Right cardiac atrium (tissue), 5 donors: ENCODE results near the gene POLR2L. TPM values are rescaled to one million over a fixed set of nuclear protein-coding genes. Genes with fewer than 3 reads are reported as not detected.
A peak's percentile ranks its signal among the peaks of the same experiment; 100 is the strongest.

Experiments
- ATAC-seq, 2 donors: fragments of 200-7000 bp; cut with Tn5 transposase; one replicate each; pipeline versions ENCODE4 v1.8.0 to v1.9.1; 2020; ENCODE audit warnings: moderate library complexity in 2 of 2, mild to moderate bottlenecking in 1 of 2
- DNase-seq, 3 donors: peaks; one replicate each; pipeline ENCODE4 v3.0.0-alpha.2; 2020
- H3K27ac ChIP-seq: one replicate; pipeline ENCODE4 v1.5.1; 2013; ENCODE audit warnings: mild to moderate bottlenecking, low read length, control low read depth, moderate library complexity
- H3K27me3 ChIP-seq: one replicate; pipeline ENCODE4 v1.6.1; 2013; ENCODE audit not compliant: control insufficient read depth, insufficient read depth
- H3K4me1 ChIP-seq: one replicate; pipeline ENCODE4 v1.6.1; 2013; ENCODE audit warnings: low read length; ENCODE audit not compliant: control insufficient read depth, insufficient read depth
- H3K4me3 ChIP-seq: one replicate; pipeline ENCODE4 v1.5.1; 2013; ENCODE audit warnings: low read length, control low read depth
- H3K9me3 ChIP-seq: one replicate; pipeline ENCODE4 v1.6.1; 2013; ENCODE audit warnings: low read length; ENCODE audit not compliant: control insufficient read depth
- WGBS: extraction: QIAGEN DNeasy Blood & Tissue Kit; methylation state at CpG from one replicate; pipeline ENCODE4 v1.1.7; 2013; 5-methylcytosine and 5-hydroxymethylcytosine counted together
- intact Hi-C, 4 donors: fragments of 100-400 bp; cut with DNase I; formaldehyde crosslinking; loops; one replicate each; pipeline versions ENCODE4 v1.11.0 to v1.14.0; 2022 to 2023
- polyA plus RNA-seq: library from polyadenylated mRNA; stranded (reverse); fragments of 200-250 nt; gene quantifications from one replicate; pipeline ENCODE4 v1.2.3, GENCODE V29; 2013
- total RNA-seq, 4 donors: library from RNA; stranded (reverse); fragmentation: NEBNext Ultra II Directional; extraction: Animal tissue kit (Norgen Biotek cat#: 25700); gene quantifications; one replicate each; pipeline ENCODE4 v1.2.1, GENCODE V29; 2021
- donor health status: healthy with polysubstance abuse.
- donor health status: DM: no; HTN: yes; CAD: no.
- donor health status: DM: no; HTN: no; CAD: no.
- donor health status: DM: no; HTN: yes; CAD: no; lungs with severe emphysema.
- donor health status: DM: yes; HTN: yes; CAD: no.

The POLR2L gene
- total and polyA plus RNA-seq, 5 donors = 147 to 278 (median 220) TPM

DNA sequence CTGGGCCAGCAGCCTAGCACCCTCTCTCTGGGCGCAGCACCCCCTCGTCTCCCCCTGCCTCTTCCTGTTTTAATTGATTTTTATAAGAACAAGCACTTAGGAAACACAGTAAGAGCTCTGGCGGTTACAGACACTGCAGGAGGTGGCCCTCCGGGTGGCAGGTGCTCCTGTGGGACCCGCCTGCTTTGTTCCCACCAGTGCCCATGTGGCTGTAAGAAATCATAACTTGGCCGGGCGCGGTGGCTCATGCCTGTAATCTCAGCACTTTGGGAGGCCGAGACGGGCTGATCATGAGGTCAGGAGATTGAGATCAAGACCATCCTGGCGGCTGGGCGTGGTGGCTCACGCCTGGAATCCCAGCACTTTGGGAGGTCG, 18.8 kb upstream of the POLR2L start:
- WGBS = 92% methylated on average over 14 of the region's 14 CpGs
- Histone ChIP-seq H3K27ac (no peak overlapping the region), H3K27me3 (no peaks in the 10 kb centered on the region), H3K9me3 (no peaks in the 10 kb centered on the region), H3K4me1 (peaks cover 2% of the 10 kb centered on the region), H3K4me3 (no peak overlapping the region)
- ATAC-seq (no peak), DNase-seq (no peak)
- intact Hi-C loops = no loop called here

DNA sequence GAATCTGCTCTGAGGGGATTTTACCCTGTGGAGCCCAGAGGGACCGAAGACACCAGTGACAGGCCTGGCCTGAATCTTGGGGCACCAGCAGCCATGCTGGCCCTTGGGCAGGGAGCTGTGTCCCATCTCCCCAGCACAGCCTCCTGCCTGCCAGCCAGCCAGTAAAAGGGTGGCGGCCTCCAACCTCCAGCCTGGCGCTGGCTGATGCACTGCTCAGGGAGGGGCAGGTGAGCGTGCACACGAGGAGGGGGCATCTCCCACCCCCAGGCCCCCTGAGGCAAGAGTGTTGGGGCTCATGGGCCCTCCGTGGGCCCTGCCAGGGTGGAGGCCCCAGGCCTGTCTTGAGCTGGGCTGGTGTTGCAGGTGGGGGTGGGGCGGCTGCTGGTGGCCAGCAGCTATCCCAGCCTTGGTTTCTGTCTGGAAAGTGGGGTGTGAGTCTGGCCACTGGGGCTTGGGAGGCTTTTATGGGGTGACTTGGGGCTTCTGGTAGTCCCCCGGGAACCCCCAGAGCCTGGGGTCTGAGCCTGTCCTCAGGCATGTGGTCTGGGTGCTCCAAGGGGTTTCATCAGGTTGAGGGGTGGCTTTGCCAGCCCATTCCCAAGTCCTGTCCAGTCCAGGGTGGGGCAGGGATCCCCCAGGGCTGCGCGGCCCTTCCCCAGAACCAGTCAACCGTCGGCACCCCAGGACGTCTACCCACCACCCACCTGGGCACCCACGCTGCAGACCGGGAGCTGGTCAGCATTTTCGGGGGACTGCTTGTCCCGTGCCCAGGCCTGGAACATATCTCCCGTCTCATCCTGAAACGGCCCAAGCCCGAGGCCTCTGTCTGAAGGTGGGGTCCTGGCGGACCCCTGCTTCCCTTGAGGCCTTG, 18.1 kb upstream of the POLR2L start:
- no peak overlapping the region for H3K4me3 ChIP-seq
- DNase-seq = peak in 1 of 3 donors; percentile 16
- peaks cover 2% of the 10 kb centered on the region for H3K4me1 ChIP-seq
- H3K27me3 ChIP-seq = no peaks in the 10 kb centered on the region
- 81% methylated on average over 21 of the region's 21 CpGs for WGBS
- no peaks in the 10 kb centered on the region for H3K9me3 ChIP-seq
- peak in 1 of 2 donors; percentile 0 for ATAC-seq
- no peak overlapping the region for H3K27ac ChIP-seq
- intact Hi-C loops = no loop called here

DNA sequence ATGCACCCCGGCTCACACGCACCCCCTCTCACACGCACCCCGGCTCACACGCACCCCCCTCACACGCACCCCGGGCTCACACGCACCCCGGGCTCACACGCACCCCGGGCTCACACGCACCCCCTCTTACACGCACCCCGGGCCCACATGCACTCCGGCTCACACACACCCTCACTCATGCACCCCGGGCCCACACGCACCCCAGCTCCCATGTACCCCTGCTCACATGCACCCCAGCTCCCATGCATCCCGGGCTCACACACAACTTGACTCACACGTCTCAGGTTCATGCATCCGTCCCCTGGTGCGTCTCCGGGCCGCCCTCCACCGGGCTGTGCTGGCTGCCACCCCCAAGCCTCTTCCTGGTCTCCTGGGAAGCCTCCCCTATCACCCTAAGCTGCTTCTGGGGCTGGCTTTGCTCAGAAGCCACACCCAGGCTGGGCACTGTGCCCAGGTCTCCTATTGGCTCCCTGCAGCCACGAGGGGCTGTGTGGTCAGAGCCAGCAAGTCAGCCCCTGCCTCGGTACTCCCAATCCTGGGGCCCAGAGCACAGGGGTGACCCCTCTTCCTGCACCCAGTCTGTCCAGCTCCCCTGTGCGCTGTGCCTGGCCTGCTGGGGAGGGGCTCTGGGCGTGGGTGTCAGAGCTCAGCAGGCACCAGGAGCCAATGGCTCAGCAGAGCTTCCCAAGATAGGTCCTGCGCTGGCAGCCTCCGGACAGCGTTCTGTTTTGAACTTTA, 17.2 kb upstream of the POLR2L start:
- peak overlapping the region; percentile 1 for H3K27ac ChIP-seq
- intact Hi-C loops = loop anchor here in 1 of 4 donors (10.0 kb wide), 1 partner anchor 195 kb away; no protein-coding TSS in a partner anchor
- peak; percentile 89 to 96 (median 94) for DNase-seq

DNA sequence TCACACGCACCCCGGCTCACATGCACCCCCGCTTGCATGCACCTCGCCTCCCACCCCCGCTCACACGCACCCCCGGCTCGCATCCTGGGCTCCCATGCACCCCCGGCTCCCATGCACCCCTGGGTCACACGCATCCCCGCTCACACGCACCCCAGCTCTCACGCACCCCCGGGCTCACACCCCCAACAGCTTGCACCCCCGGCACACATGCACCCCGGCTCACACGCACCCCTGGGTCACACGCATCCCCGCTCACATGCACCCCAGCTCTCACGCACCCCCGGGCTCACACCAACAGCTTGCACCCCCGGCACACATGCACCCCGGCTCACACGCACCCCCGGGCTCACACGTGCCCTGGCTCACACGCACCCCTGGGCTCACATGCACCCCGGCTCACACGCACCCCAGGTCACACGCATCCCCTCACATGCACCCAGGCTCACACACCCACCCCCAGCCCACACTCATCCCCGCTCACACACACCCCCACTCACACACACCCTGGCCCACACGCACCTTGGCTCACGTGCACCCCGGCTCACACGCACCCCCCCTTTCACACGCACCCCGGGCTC, 16.5 kb upstream of the POLR2L start:
- intact Hi-C loops = loop anchor here in 1 of 4 donors (10.0 kb wide), 1 partner anchor 196 kb away; no protein-coding TSS in a partner anchor
- peaks cover 2% of the 10 kb centered on the region for H3K4me1 ChIP-seq
- no peaks in the 10 kb centered on the region for H3K9me3 ChIP-seq
- ATAC-seq = no peak
- 87% methylated on average over 36 of the region's 37 CpGs for WGBS
- DNase-seq = peak in 2 of 3 donors; percentile 56 to 67
- H3K27me3 ChIP-seq = no peaks in the 10 kb centered on the region
- H3K27ac ChIP-seq = no peak overlapping the region
- no peak overlapping the region for H3K4me3 ChIP-seq

More for the DNA sequence above, 17.2 kb upstream of the POLR2L start:
- Histone ChIP-seq H3K4me3 (no peak overlapping the region), H3K4me1 (peaks cover 2% of the 10 kb centered on the region), H3K9me3 (no peaks in the 10 kb centered on the region), H3K27me3 (no peaks in the 10 kb centered on the region)
- peak; percentile 62 to 74 for ATAC-seq
- 49% methylated on average over 30 of the region's 31 CpGs for WGBS

DNA sequence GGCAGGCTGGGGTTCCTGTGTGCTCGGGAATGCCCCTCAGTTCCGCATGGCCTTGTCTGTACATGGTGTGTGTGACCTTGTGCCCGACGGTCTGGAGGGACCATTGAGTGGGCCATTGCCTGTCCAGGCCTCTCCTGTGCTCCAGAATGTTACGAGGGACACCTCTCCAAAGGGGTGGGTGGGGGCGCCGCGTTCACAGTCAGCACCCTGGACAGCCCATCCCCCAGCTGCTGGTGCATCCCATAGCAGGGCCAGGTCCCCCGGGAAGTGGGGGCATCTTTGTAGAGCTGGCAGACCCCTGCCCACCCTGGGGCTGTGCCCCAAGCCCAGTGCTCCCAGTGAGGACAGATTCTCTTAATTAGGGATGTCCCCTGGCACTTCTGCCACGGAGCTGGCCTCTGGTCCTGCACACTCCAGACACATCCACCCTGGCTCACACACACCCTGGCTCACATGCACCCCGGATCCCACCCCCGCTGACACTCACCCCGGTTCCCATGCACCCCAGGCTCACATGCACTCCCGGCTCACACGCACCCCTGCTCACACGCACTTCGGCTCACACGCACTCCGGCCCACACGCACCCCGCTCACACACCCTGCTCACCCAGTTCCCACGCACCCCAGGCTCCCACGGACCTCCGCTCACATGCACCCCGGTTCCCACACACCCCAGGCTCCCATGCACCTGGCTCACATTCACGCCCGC, 15.9 kb upstream of the POLR2L start:
- ATAC-seq (no peak), DNase-seq (no peak)
- intact Hi-C loops = loop anchor here in 1 of 4 donors (10.0 kb wide), 1 partner anchor 197 kb away; no protein-coding TSS in a partner anchor
- Histone ChIP-seq H3K27ac (no peak overlapping the region), H3K4me3 (no peak overlapping the region), H3K9me3 (no peaks in the 10 kb centered on the region), H3K27me3 (no peaks in the 10 kb centered on the region), H3K4me1 (peaks cover 2% of the 10 kb centered on the region)
- 86% methylated on average over 27 of the region's 27 CpGs for WGBS

DNA sequence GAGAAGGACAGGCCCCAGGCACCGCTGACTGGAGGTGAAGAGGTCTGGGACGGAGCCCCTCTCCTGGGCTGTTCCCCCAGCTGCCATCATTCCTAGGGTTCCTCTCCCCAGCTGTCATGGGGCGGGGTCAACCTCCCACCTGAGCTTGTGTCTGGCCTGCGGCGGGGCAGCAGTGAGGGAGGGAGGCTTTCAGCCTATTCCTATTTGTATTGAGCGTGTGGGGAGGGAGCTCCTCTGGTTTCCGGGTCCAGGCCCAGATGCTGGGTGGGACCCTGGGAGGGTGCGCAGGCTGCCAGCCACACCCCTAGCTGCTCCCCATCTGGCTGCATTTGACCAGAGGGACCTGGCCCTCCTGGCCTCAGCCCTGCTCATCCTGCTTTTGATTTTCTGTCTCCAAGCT, 14.1 kb upstream of the POLR2L start:
- no peak for ATAC-seq
- DNase-seq = no peak
- Histone ChIP-seq H3K9me3 (no peaks in the 10 kb centered on the region), H3K4me3 (no peak overlapping the region), H3K27me3 (no peaks in the 10 kb centered on the region), H3K4me1 (no peaks in the 10 kb centered on the region), H3K27ac (no peak overlapping the region)
- 70% methylated on average over 8 of the region's 8 CpGs for WGBS
- intact Hi-C loops = loop anchor here in 1 of 4 donors (10.0 kb wide), 1 partner anchor 198 kb away; no protein-coding TSS in a partner anchor

DNA sequence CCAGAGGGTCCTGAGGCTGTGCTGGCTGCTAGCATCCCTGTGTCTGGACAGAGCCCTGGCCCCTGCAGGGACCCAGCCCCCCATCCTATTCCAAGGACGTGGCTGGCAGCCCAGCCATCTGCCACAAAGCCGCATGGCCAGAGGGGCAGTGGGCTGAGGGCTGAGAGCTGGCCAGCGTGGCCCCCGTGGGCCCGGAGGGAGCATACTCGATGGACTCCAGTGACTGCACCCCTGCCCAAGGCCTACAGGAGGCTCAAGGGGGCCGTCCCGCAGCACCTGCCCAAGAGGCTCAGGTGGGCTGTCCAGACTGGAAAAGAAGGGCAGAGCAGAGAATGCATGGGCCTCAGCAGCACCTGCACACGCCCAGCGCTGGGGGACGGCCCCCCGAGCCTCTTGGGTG, 13.5 kb upstream of the POLR2L start:
- Histone ChIP-seq H3K27me3 (no peaks in the 10 kb centered on the region), H3K27ac (no peak overlapping the region), H3K9me3 (no peaks in the 10 kb centered on the region), H3K4me1 (no peaks in the 10 kb centered on the region), H3K4me3 (no peak overlapping the region)
- no peak for DNase-seq
- 89% methylated on average over 12 of the region's 12 CpGs for WGBS
- no peak for ATAC-seq
- intact Hi-C loops = loop anchor here in 1 of 4 donors (10.0 kb wide), 1 partner anchor 199 kb away; no protein-coding TSS in a partner anchor

DNA sequence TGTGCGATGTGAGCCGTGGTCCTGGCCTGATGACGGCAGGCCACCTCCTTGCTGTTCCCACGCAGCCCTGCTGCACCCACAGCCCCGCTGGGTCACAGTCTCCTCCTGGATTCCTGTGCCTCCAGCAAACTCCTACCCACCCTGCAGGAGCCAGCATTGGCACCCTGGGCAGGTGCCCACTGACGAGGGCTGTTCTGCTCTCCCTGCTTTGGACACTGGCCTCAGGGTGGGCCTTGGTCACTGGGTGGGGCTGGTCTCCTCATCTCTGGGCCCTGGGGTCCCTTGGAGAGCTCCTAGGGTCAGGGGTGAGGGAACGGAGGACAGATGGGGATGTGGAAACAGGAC, 13.0 kb upstream of the POLR2L start:
- no peaks in the 10 kb centered on the region for H3K4me1 ChIP-seq
- intact Hi-C loops = loop anchor here in 1 of 4 donors (10.0 kb wide), 1 partner anchor 199 kb away; no protein-coding TSS in a partner anchor
- no peaks in the 10 kb centered on the region for H3K9me3 ChIP-seq
- ATAC-seq (no peak), DNase-seq (no peak)
- H3K4me3 ChIP-seq = no peak overlapping the region
- 86% methylated on average over 7 of the region's 7 CpGs for WGBS
- no peak overlapping the region for H3K27ac ChIP-seq
- H3K27me3 ChIP-seq = no peaks in the 10 kb centered on the region

DNA sequence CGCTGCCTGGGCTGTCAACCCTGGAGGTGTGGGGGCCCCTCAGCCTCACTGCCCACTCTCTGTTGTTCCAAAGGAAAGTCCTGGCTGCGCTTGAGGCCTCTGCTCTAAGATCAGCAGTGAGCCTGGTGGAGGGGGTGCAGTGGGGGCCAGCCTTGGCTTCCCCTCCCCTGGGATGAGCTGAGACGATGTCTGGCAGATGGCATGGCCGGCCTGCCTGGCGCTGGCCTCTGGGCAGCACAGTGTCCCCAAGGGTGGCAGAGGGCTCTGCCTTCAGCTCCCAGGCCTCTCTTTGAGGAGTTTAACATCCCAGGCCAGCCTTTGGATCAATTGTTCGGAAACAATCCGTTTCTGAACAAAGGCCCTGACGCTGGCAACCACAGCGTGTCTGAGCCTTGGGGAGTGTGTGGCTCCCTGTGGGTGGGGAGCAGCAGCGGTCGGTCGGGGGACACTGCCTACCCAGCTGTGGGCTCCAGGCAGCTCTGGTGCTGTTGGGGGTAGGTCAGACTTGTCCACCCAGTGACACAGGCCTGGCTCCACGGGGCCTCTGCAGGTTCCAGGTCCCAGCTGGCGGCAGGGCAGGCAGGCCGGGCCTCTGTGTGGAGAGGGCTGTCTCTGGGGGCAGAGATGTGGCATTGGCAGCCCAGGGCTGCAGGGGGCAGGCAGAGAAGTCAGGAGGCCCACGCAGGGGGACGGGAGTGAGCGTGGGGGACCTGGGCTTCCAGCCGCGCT, 12.4 kb upstream of the POLR2L start:
- Histone ChIP-seq H3K9me3 (no peaks in the 10 kb centered on the region), H3K4me1 (no peaks in the 10 kb centered on the region), H3K27ac (no peak overlapping the region), H3K4me3 (no peak overlapping the region), H3K27me3 (no peaks in the 10 kb centered on the region)
- ATAC-seq (no peak), DNase-seq (peak in 1 of 3 donors; percentile 66)
- 82% methylated on average over 20 of the region's 20 CpGs for WGBS
- intact Hi-C loops = loop anchor here in 2 of 4 donors (5.0 to 10.0 kb wide), 2 partner anchors 198 to 200 kb away; no protein-coding TSS in a partner anchor
